Measurements from ENCODE around the gene SCAMP5. TPM values are rescaled to one million over a fixed set of nuclear protein-coding genes. Genes with fewer than 3 reads are reported as not detected.

SCAMP5 gene
- total RNA-seq, 1 experiment from 2014 or later = 6.2 TPM

GRCh38 chr15:74956648-74957475 is 38.5 kb upstream of the SCAMP5 start, which contains the start of gene RPP25:
RPP25 (minus strand) TSS chr15:74956772; CDS start chr15:74956583, 189 bp downstream.
- ChIA-PET CTCF (interaction anchor here (0.7 to 1.9 kb wide), 6 partner anchors 9 to 244 kb away, joined by 3 to 6 read pairs (median 4); partner anchors contain the start of gene C15orf39), RAD21 (ENCODE audit: low non-redundant PET in 1 of 2, low total read pairs in 2 of 2, uncharacterized antibody in 2 of 2, unreplicated experiment in 2 of 2) (interaction anchor here in 1 of 2 experiments (1.2 kb wide), 1 partner anchor 31 kb away, joined by 3 read pairs; no protein-coding TSS in a partner anchor), POLR2A (interaction anchor here (1.0 to 1.3 kb wide), 3 partner anchors 31 to 495 kb away, joined by 3 to 4 read pairs (median 3); partner anchors contain the start of gene SCAMP5)
- no peaks in the 10 kb centered on the region for H4K20me1 ChIP-seq (ENCODE audit: insufficient read depth)
- H3K79me2 ChIP-seq (ENCODE audit: insufficient read depth, low read length) = no peaks in the 10 kb centered on the region; the same call in 1 of the 2 replicates
- TSS peak; percentile 91 for BruUV-seq (replicated peaks)
- peak within 1 kb of the TSS; percentile 89 for H3K9ac ChIP-seq (ENCODE audit: low read length)
- H3K4me1 ChIP-seq (ENCODE audit: control insufficient read depth in 1 of 2, insufficient read depth in 2 of 2, low read length in 2 of 2) = peaks cover 30 to 77% of the 10 kb centered on the region in 2 experiments
- peak within 1 kb of the TSS; percentile 83 for H2AFZ ChIP-seq (ENCODE audit: low read depth, low read length, poor library complexity, severe bottlenecking)
- H3K27ac ChIP-seq (ENCODE audit: low read depth, low read length) = peak within 1 kb of the TSS; percentile 98
- intact Hi-C loops (cut with micrococcal nuclease) = no loop called here
- DNase-seq (ENCODE audit: low read depth, low spot score) (peak; percentile 78), ATAC-seq (peak; percentile 88)
- H3K9me3 ChIP-seq (ENCODE audit: control insufficient read depth in 1 of 2, insufficient read depth in 1 of 2, low read depth in 1 of 2, low read length in 2 of 2) = no peaks in the 10 kb centered on the region
- peak within 1 kb of the TSS; percentile 100 for H3K4me2 ChIP-seq (ENCODE audit: low read length)
- TF ChIP-seq EZH2 (IDR thresholded peaks at IDR 0.05) = no peak
- no peak for TF ChIP-seq ATF3 (IDR thresholded peaks at IDR 0.05)
- no peak for TF ChIP-seq TCF7L2 (IDR thresholded peaks at IDR 0.05; ENCODE audit: borderline replicate concordance, extremely low read depth, insufficient read depth, insufficient read length)
- no peak for TF ChIP-seq SRF (IDR thresholded peaks at IDR 0.05; ENCODE audit: low read depth)
- no peak for TF ChIP-seq ELF1 (IDR thresholded peaks at IDR 0.05; ENCODE audit: borderline replicate concordance, low read depth)
- TF ChIP-seq CBX3 (IDR thresholded peaks at IDR 0.05; ENCODE audit: low read depth) = no peak
- no peak for TF ChIP-seq EZH2phosphoT487 (IDR thresholded peaks at IDR 0.05; ENCODE audit: borderline replicate concordance)
- no peak for TF ChIP-seq RAD21 (IDR thresholded peaks at IDR 0.05; ENCODE audit: low read depth)
- TF ChIP-seq SIN3A (IDR thresholded peaks at IDR 0.05; ENCODE audit: low read depth) = no peak
- TF ChIP-seq POLR2A (IDR thresholded peaks at IDR 0.05; ENCODE audit: borderline replicate concordance, extremely low read depth, insufficient read depth, insufficient read length) = peak; percentile 84
- TF ChIP-seq SP1 (IDR thresholded peaks at IDR 0.05; ENCODE audit: low read depth) = no peak
- TF ChIP-seq ZFX (IDR thresholded peaks at IDR 0.05) = peak; percentile 54; the same call in 1 of the 2 replicates
- peak; percentile 63 for TF ChIP-seq POLR2AphosphoS5 (IDR thresholded peaks at IDR 0.05; ENCODE audit: low read depth, low read length)
- no peaks in the 10 kb centered on the region for H3K27me3 ChIP-seq (ENCODE audit: insufficient read depth, low read length)
- no peaks in the 10 kb centered on the region for H3K9me2 ChIP-seq (ENCODE audit: insufficient read depth)
- H3K4me3 ChIP-seq (replicated peaks in 1 of 2; ENCODE audit: low read depth in 1 of 2, low read length in 2 of 2) = peak within 1 kb of the TSS; percentile 62 to 82
- no peaks in the 10 kb centered on the region for H3K36me3 ChIP-seq (ENCODE audit: control insufficient read depth in 1 of 2, insufficient read depth in 2 of 2, low read length in 2 of 2)
